GM12875 (cell line): ENCODE measurements around the gene TNXB.

Experiments
- H3K4me3 ChIP-seq: one replicate; pipeline ENCODE4 v1.5.1; 2011; ENCODE audit warnings: low read depth, low read length, control low read depth
- CTCF ChIP-seq: IDR thresholded peaks from 2 replicates; pipeline ENCODE4 v1.5.1; 2011; ENCODE audit warnings: low read depth, mild to moderate bottlenecking, control low read depth, inconsistent platforms, low read length, moderate library complexity, borderline replicate concordance; ENCODE audit not compliant: insufficient read depth

The TNXB gene

GRCh38 chr6:32117461-32117860, 8.3 kb upstream of the TNXB start:
- TF ChIP-seq CTCF = no peak
- no peak overlapping the region for H3K4me3 ChIP-seq

- TF ChIP-seq CTCF = peak; percentile 40; the same call in 1 of the 2 replicates
- no peak overlapping the region for H3K4me3 ChIP-seq
These were observed 7.5 kb upstream of the TNXB start for GRCh38 chr6:32116674-32117073.

GRCh38 chr6:32115623-32116022, 6.5 kb upstream of the TNXB start:
- TF ChIP-seq CTCF = no peak

GRCh38 chr6:32114796-32115195, 5.7 kb upstream of the TNXB start:
- TF ChIP-seq CTCF = no peak
- no peak overlapping the region for H3K4me3 ChIP-seq

More at GRCh38 chr6:32115623-32116022, 6.5 kb upstream of the TNXB start:
- no peak overlapping the region for H3K4me3 ChIP-seq

GRCh38 chr6:32113386-32114352, 4.5 kb upstream of the TNXB start:
- H3K4me3 ChIP-seq = no peak overlapping the region
- TF ChIP-seq CTCF = no peak

- no peak overlapping the region for H3K4me3 ChIP-seq
- TF ChIP-seq CTCF = no peak
These were observed 3.4 kb upstream of the TNXB start for GRCh38 chr6:32112431-32112980.
